Measurements from ENCODE around the gene RAB39A.

RAB39A gene

DNA sequence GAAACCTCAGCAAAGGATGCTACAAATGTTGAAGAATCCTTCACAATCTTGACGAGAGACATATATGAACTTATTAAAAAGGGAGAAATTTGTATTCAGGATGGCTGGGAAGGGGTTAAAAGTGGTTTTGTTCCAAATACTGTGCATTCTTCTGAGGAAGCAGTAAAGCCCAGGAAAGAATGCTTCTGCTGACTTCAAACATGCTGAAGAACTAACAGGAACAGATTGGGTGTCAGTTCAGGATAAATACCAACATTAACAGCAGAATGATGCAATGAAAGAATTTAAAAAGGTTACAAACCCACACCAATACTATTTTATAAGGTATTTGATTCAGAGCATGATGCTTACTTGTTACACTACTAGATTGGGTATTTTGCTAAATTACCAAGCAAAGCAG is 33.9 kb downstream of the RAB39A start:
- no peak for DNase-seq

DNA sequence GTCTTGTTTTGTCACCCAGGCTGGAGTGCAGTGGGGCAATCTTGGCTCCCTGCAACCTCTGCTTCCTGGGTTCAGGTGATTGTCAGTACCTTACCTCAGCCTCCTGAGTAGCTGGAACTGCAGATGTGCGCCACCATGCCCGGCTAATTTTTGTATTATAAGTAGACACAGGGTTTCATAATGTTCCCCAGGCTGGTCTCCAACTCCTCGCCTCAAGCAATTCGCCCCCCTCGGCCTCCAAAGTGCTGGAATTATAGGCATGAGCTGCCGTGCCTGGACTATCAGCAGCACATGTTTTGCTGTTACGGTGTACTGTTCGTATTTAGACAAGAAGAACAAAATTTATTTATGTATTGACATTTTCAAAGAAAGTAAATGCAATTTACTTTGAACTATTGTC is 34.8 kb downstream of the RAB39A start:
- DNase-seq = no peak

DNA sequence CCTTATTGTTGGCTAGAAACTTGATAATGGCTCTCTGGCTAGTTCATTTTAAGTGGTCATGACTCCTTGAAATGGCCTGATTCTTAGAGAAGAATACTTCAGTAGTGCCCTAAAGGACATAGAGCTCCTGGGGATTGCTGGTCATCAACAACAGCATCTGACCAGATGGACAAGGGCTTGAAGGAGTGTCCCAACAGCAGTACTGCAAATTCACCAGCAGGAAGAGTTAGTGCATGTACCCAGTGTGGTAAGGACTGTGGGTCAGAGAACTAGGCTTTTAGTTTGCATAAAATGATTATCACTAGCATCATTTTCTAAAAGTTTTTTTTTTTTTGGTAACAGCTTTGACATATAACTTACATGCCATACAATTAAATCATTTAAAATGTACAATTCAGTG is 41.0 kb downstream of the RAB39A start:
- no peak for DNase-seq

DNA sequence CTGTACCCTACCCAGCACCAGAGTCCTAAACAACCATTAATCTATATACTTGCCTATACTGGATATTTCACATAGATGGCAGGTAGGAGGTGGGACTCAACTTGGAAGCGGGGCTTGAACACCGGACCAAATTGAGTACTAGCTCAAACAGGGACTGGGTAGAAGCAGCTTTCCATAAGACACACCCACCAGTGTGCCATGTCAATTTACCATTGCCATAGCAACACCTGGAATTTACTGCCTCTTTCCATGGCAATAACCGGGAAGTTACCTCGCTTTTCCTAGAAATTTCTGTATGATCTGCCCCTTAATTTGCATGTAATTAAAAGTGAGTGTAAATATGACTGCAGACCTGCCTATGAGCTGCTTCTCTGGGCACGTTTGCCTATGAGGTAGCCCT is 41.8 kb downstream of the RAB39A start:
- no peak for DNase-seq

DNA sequence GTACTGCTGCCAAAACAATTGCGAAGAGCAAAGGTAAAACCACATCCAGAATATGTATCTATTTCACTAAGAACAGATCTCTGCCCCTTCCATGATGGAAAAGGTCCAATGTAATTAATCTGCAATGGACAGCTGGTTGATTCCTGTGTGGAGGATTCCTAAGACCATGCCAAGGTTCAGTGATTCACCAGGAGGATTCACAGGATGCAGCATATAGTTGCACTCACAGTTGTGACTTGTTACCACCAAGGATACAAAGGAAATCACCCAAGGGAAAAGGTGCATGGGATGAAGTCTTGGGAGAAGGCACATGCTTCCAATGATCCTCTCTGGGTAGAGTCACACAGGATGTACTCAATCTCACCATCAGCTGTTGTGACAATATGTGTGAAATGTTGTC is 45.4 kb downstream of the RAB39A start:
- no peak for DNase-seq

DNA sequence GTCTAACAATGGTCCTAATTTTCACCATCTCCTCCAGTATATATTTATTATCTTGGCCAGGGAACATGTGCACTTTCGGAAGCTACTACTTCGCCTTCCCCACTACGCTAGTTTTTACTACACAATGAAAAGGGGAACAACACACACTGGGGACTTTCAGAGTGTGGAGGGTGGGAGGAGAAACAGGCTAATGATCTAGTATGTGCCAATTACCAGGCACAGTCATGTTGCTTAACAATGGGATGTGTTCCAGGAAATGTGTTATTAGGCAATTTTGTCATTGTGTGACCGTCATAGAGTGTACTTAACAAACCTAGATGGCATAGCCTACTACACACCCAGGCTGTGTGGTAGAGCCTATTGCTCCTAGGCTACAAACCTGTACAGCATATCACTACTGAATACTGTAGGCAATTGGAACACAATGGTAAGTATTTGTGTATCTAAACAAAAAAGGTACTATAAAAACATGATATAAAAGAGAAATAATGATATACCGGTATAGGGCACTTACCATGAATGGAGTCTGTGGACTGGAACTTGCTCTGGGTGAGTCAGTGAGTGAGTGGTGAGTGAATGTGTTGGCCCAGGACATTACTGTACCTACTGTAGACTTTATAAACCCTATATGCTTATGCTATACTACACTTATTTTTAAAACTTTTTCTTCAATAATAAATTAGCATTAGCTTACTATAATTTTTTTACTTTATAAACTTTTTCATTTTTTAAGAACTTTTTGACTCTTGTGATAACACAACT is 60.3 kb downstream of the RAB39A start:
- peak; percentile 94 to 99 for DNase-seq

DNA sequence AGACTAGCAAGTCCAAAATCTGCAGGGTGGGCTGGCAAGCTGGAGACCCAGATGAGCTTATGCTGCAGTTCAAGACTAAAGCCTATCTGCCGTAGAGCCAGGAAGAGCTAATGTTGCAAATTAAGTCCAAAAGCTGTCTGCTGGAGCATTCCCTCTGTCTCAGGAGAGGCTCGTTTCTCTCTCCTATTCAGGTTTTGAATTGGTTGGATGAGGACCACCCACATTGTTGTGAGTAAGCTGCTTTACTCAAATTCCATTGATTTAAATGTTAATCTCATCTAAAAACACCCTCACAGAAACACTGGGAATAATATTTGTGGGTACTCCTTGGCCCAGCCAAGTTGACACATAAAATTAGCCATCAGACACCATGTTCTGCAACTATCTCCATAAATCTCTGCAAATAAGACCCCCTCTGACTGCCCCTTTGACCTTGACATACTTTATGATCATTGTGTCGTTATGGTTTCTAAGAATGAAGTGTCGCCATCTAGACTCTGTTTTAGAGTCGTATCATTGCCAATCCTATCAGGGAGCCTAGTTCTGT is 63.7 kb downstream of the RAB39A start:
- no peak for DNase-seq

DNA sequence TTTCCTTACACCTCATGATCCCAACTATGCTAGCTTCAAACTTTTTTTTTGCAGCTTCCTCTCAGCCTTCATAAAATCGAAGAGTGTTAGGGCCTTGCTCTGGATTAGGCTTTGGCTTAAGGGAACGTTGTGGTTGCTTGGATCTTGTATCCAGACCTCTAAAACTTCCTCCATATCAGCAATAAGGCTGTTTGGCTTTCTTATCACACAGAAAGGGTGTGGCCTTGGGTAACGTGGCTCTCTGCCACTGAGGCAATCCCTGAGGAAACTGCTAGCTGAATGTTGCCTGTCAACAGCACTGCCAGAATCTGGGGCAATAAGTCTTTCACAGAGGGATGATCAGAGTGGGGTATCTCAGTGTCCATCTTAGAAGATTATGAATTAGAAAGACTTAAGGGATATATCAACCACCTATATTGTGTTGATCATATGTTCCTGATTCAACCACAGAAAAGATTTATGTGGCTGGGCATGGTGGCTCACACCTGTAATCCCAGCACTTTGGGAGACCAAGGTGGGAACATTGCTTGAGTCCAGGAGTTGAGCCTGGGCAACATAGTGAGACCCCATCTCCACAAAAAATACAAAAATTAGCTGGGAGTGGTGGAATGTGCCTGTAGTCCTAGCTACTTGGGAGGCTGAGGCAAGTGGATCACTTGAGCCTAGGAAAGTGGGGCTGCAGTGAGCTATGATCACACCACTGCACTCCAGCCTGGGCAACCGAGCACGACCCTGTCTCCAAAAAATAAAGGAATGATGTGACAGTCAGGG is 67.9 kb downstream of the RAB39A start:
- DNase-seq = no peak

DNA sequence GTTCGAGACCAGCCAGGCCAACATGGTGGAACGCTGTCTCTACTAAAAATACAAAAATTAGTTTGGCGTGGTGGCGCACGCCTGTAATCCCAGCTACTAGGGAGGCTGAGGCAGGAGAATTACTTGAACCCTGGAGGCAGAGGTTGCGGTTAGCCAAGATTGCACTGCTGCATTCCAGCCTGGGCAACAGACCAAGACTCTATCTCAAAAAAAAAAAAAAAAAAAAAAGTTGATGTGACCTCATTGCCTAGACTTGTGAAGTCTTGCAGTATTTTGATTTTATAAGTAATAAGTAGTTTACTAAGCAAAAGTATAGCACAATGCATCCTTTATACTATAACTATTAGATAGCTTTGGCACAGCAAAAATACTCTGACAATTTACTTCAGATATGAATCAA is 70.5 kb downstream of the RAB39A start:
- no peak for DNase-seq

DNA sequence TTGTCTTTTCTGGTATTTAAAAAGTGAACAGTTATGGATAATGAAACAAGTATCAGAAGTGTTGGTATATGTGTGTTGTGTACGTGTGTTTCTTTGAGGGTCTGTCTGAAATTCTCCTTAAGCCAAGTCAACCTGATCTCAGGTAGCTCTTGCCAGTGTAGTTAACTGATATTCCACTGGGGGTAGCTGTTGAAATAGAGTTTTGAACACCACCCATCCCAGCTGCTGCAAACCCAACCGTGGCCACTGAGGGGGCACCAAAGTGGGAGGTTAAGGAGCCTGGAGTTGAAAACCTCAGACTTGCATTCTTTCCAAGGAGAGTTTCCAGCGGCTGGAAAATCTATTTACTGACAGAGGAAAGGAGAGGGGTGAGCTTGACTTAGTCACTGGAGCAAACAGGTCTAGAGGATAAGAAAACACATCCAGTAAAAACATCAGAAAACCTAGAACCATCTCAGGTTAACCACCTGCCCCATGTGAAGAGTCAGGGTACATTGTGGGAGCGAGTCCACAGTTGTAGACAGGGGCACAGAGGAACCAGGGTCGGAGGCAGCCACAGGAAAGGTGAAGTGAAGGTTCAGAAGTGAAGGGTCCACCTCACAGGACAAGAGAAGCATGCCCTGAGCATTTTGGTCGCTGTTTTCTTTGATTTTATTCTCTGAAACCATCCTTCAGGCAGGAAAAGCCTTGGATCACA is 71.7 kb downstream of the RAB39A start:
- DNase-seq = peak in 1 of 2 donors; percentile 16

DNA sequence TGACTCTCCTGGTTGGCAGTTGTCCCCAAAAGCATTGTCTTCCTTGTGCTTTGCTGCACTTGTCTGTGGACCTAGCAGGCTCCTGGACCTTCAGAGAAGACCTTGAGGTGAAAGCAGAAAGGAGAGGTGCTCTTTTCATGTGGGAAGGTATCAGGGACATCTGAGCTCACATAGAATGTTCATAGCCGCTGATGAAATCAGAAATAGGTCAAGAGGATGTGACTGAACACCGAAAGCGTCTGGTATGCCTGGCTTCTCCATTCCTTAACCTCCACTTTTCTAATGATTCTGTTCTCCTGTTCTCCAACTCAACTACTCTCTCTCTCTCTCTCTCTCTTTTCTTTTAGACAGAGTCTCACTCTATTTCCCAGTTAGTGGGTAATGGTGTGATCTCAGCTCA is 74.2 kb downstream of the RAB39A start:
- DNase-seq = no peak

DNA sequence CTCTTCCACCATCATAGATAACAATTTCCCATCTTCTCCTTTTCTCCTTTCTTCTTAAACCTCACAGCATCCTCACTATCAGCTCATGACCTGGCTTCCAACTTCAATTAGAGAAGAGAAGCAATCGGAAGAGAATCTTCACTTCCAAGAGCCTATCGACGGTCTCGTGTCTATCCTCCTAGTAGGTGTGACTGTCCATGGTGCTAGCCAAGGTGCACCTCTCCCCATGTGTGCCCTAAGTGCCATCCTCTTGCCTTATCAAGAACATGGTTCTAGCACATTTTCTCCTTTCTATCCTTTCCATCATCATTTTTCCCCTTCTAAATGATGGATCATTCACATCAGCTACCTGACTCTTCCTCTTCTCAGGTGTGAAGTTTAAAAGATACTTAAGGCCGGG is 75.4 kb downstream of the RAB39A start:
- DNase-seq = no peak

DNA sequence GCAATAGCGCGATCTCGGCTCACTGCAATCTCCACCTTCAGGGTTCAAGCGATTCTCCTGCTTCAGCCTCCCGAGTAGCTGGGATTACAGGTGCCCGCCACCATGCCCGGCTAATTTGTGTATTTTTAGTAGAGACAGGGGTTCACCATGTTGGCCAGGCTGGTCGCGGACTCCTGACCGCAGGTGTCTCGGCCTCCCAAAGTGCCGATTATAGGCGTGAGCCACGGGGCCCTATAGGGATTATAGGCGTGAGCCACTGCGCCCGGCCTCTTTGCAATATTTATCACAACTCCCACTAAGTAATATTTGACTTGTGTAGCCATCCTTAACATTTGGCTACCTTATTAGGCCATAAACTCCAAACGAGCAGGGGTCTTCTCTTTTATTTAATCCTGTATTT is 79.6 kb downstream of the RAB39A start:
- no peak for DNase-seq

DNA sequence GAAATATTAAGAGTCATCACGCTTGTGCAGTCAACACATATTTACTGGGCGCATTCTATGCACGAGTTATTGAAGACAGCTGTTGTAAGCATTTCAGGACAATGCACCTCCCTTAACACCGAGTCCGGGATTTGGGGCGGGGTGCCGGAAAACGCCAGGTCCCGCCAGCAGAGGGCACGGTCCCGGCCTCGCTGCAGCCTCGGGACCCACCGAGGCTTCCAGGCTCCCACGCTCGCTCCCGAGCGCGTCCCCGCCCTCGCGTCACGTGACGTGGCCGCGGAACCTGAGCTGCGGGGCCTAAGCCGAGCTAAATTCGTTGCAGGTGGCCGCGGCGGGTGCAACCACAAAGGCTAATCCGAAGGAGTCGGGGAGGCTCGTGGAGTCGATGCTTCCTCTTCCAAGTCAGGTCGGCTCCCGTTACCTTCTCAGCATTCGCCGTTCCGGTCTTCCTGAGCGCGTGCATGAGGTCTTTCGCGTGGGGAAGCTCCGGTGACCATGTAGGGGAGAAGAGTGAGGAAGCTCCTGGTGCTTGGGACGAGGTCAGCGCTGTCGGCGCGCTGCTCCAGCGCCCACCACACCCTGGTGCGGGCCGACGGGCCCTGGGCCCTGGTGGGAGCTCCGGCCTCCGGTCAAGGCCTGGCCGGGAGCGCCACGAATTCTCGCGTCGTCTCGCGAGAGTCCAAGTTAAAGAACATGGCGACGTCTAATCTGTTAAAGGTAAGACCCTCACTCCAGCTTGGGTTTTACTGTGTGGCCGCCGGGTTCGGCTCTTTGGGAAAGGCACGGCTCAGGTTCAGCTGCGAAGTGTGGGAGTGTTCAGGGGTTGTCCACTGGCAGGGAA is 80.6 kb downstream of the RAB39A start, which contains the start of gene CUL5:
TSS of gene CUL5 (plus strand) at position 243 of the 841 bp plus-strand sequence. CDS start at position 694, 451 bp downstream.
- DNase-seq = peak; percentile 92 to 94

DNA sequence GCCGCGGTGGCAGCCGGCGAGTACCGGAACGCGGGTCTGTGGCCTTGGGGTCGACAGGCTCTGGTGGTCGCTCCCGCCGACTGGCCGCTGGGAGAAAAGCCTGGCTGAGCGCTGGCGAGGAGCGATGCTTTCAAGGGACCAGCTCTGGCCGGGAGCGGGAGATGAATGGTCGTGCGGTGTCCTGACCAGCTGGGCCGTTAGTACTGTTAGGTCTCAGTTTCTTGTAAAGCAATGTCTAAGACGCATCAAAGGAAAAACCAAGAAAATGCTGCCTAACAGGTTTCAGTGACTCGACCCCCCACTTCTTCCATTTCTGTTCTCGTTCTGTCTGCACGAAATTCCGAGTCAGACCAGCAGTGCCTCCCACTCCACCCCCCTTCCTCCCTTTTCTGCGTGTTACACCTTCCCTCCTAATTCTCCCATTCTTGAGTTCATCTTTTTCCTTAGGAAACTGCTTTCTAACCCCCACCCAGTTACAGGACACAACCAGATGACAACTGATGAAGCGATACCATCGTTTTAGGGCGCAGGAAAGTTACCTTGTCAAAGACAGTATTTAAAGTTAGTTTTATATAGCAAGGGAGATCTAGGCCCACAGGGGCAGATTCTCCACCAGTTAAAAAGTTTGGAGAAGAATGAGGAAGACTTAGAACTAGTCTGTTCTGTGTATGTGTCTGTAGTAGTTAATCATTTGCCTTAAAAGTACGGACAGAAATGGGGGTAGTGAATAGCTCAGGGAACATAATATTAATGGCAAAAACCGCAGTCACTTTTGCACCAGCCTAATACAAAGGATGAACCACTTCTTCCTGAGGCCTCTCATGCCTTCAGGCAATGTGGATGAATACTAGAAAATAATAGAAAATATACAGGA is 81.5 kb downstream of the RAB39A start:
- DNase-seq = peak; percentile 21 to 22

DNA sequence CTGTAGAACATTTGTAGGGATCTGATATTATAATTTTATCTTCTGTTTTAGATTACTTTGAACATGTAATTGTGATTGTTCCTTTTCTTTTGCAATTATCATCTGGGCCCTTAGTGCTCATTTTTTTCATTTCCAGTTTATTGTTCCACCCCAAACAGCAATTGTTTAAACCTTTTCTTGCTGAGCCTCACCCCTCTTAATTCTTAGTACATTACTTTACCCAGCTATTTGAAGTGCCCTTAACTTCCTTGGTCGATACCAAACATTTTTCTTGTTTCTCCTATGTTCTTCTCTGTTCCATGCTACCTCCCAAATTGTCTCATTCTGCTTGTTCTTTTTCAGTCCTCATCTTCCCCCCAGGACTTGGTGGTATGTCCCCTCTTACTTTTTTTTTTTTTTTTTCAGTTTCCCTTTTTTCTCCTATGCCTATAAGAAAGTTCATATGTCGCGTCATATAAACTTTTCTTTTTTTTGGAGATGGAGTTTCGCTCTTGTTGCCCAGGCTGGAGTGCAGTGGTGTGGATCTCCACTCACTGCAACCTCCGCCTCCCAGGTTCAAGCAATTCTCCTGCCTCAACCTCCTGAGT is 84.0 kb downstream of the RAB39A start:
- DNase-seq = no peak

Measured in inflammatory macrophage (primary cell).